Duodenal mucosa (tissue), 2 donors: ENCODE measurements around the gene UXT.
A peak's percentile ranks its signal among the peaks of the same experiment; 100 is the strongest.

ENCODE experiments used
- H3K27ac ChIP-seq: one replicate; pipeline ENCODE4 v1.7.0; 2013; ENCODE audit warnings: low read depth, low read length
- H3K27me3 ChIP-seq, 2 donors: one replicate each; pipeline ENCODE4 v1.7.0; 2013; ENCODE audit warnings: low read length in 2 of 2, control low read depth in 1 of 2; ENCODE audit not compliant: insufficient read depth in 2 of 2, control insufficient read depth in 1 of 2
- H3K36me3 ChIP-seq, 2 donors: one replicate each; pipeline ENCODE4 v1.7.0; 2013; ENCODE audit warnings: low read length in 2 of 2, control low read depth in 1 of 2; ENCODE audit not compliant: insufficient read depth in 2 of 2, control insufficient read depth in 1 of 2
- H3K4me1 ChIP-seq, 2 donors: one replicate each; pipeline ENCODE4 v1.7.0; 2013; ENCODE audit warnings: low read length in 2 of 2, control low read depth in 1 of 2; ENCODE audit not compliant: insufficient read depth in 2 of 2, control insufficient read depth in 1 of 2
- H3K4me3 ChIP-seq, 2 donors: one replicate each; pipeline ENCODE4 v1.7.0; 2013; ENCODE audit warnings: low read length in 2 of 2, low read depth in 1 of 2
- H3K9ac ChIP-seq, 2 donors: one replicate each; pipeline ENCODE4 v1.7.0; 2013; ENCODE audit warnings: low read length in 2 of 2, low read depth in 1 of 2
- H3K9me3 ChIP-seq, 2 donors: one replicate each; pipeline ENCODE4 v1.7.0; 2013; ENCODE audit warnings: low read length in 2 of 2, control low read depth in 1 of 2; ENCODE audit not compliant: control insufficient read depth in 1 of 2

Gene UXT

GRCh38 chrX:47650164-47651042 is 8.6 kb downstream of the UXT start, which contains the start of gene ELK1:
ELK1 (minus strand) TSS chrX:47650563; CDS start chrX:47641441, 9,122 bp downstream.
- Histone ChIP-seq H3K9ac (peak within 1 kb of the TSS; percentile 84), H3K27ac (peak within 1 kb of the TSS; percentile 75), H3K36me3 (peaks cover 0 to 13% of the 10 kb centered on the region in 2 donors), H3K4me3 (peak within 1 kb of the TSS; percentile 83), H3K9me3 (no peaks in the 10 kb centered on the region), H3K4me1 (peaks cover 19 to 21% of the 10 kb centered on the region in 2 donors), H3K27me3 (no peaks in the 10 kb centered on the region)

GRCh38 chrX:47649781-47650163 is 9.2 kb downstream of the UXT start:
- no peaks in the 10 kb centered on the region for H3K27me3 ChIP-seq
- peak overlapping the region; percentile 83 for H3K4me3 ChIP-seq
- peaks cover 19 to 21% of the 10 kb centered on the region in 2 donors for H3K4me1 ChIP-seq
- H3K9ac ChIP-seq = peak overlapping the region; percentile 57 to 84
- no peak overlapping the region for H3K27ac ChIP-seq
- no peaks in the 10 kb centered on the region for H3K9me3 ChIP-seq
- H3K36me3 ChIP-seq = peaks cover 0 to 9% of the 10 kb centered on the region in 2 donors

- no peaks in the 10 kb centered on the region for H3K27me3 ChIP-seq
- no peaks in the 10 kb centered on the region for H3K9me3 ChIP-seq
- peaks cover 0 to 9% of the 10 kb centered on the region in 2 donors for H3K36me3 ChIP-seq
- H3K4me3 ChIP-seq = peak overlapping the region; percentile 83
- peak overlapping the region; percentile 57 to 66 for H3K9ac ChIP-seq
- no peak overlapping the region for H3K27ac ChIP-seq
- peaks cover 19 to 21% of the 10 kb centered on the region in 2 donors for H3K4me1 ChIP-seq
These were observed 9.7 kb downstream of the UXT start for GRCh38 chrX:47649271-47649670.

- H3K9me3 ChIP-seq = no peaks in the 10 kb centered on the region
- no peaks in the 10 kb centered on the region for H3K27me3 ChIP-seq
- no peak overlapping the region for H3K4me3 ChIP-seq
- peaks cover 0 to 7% of the 10 kb centered on the region in 2 donors for H3K36me3 ChIP-seq
- H3K9ac ChIP-seq = no peak overlapping the region
- peaks cover 19 to 21% of the 10 kb centered on the region in 2 donors for H3K4me1 ChIP-seq
- H3K27ac ChIP-seq = no peak overlapping the region
These were observed 10.6 kb downstream of the UXT start for GRCh38 chrX:47648376-47648775.

GRCh38 chrX:47646636-47647035 is 12.3 kb downstream of the UXT start:
- Histone ChIP-seq H3K4me1 (peaks cover 17 to 21% of the 10 kb centered on the region in 2 donors), H3K36me3 (peaks cover 0 to under 1% of the 10 kb centered on the region in 2 donors), H3K4me3 (no peak overlapping the region), H3K27ac (no peak overlapping the region), H3K9me3 (no peaks in the 10 kb centered on the region), H3K9ac (no peak overlapping the region), H3K27me3 (no peaks in the 10 kb centered on the region)

- no peaks in the 10 kb centered on the region for H3K27me3 ChIP-seq
- no peak overlapping the region for H3K9ac ChIP-seq
- no peaks in the 10 kb centered on the region for H3K9me3 ChIP-seq
- H3K4me1 ChIP-seq = peaks cover 13% of the 10 kb centered on the region in 2 donors
- H3K36me3 ChIP-seq = peaks cover 4 to 11% of the 10 kb centered on the region in 2 donors
- H3K4me3 ChIP-seq = no peak overlapping the region
- H3K27ac ChIP-seq = no peak overlapping the region
These were observed 13.4 kb downstream of the UXT start for GRCh38 chrX:47645530-47645929.

- Histone ChIP-seq H3K36me3 (peaks cover 11 to 21% of the 10 kb centered on the region in 2 donors), H3K27ac (no peak overlapping the region), H3K4me3 (no peak overlapping the region), H3K27me3 (no peaks in the 10 kb centered on the region), H3K9me3 (no peaks in the 10 kb centered on the region), H3K4me1 (peaks cover 13% of the 10 kb centered on the region in 2 donors), H3K9ac (no peak overlapping the region)
These were observed 14.4 kb downstream of the UXT start for GRCh38 chrX:47644557-47645091.

- Histone ChIP-seq H3K4me3 (no peak overlapping the region), H3K9me3 (no peaks in the 10 kb centered on the region), H3K27me3 (no peaks in the 10 kb centered on the region), H3K27ac (no peak overlapping the region), H3K36me3 (peaks cover 11 to 25% of the 10 kb centered on the region in 2 donors), H3K9ac (no peak overlapping the region), H3K4me1 (peaks cover 6 to 8% of the 10 kb centered on the region in 2 donors)
These were observed 15.1 kb downstream of the UXT start for GRCh38 chrX:47643926-47644325.

GRCh38 chrX:47638816-47639215 is 20.2 kb downstream of the UXT start:
- H3K36me3 ChIP-seq = peaks cover 19 to 58% of the 10 kb centered on the region in 2 donors
- no peak overlapping the region for H3K4me3 ChIP-seq

GRCh38 chrX:47637546-47638195 is 21.3 kb downstream of the UXT start:
- H3K36me3 ChIP-seq = peaks cover 19 to 58% of the 10 kb centered on the region in 2 donors
- H3K27ac ChIP-seq = no peak overlapping the region
- H3K9me3 ChIP-seq = no peaks in the 10 kb centered on the region
- H3K4me3 ChIP-seq = no peak overlapping the region
- H3K27me3 ChIP-seq = no peaks in the 10 kb centered on the region
- no peaks in the 10 kb centered on the region for H3K4me1 ChIP-seq
- H3K9ac ChIP-seq = no peak overlapping the region

More at GRCh38 chrX:47638816-47639215, 20.2 kb downstream of the UXT start:
- no peaks in the 10 kb centered on the region for H3K4me1 ChIP-seq
- H3K9me3 ChIP-seq = no peaks in the 10 kb centered on the region
- no peak overlapping the region for H3K27ac ChIP-seq
- no peak overlapping the region for H3K9ac ChIP-seq
- H3K27me3 ChIP-seq = no peaks in the 10 kb centered on the region
